Activated naive CD4-positive, alpha-beta T cell treated with anti-CD3 and anti-CD28 coated beads, Interleukin-2, amount 50 U/mL, for 16 hours (primary cell): ENCODE measurements around the gene SLC4A1.
A peak's percentile ranks its signal among the peaks of the same experiment; 100 is the strongest.

Experiments
- DNase-seq: peaks from one replicate; pipeline ENCODE4 v3.0.0-alpha.2; 2020

The SLC4A1 gene

DNA sequence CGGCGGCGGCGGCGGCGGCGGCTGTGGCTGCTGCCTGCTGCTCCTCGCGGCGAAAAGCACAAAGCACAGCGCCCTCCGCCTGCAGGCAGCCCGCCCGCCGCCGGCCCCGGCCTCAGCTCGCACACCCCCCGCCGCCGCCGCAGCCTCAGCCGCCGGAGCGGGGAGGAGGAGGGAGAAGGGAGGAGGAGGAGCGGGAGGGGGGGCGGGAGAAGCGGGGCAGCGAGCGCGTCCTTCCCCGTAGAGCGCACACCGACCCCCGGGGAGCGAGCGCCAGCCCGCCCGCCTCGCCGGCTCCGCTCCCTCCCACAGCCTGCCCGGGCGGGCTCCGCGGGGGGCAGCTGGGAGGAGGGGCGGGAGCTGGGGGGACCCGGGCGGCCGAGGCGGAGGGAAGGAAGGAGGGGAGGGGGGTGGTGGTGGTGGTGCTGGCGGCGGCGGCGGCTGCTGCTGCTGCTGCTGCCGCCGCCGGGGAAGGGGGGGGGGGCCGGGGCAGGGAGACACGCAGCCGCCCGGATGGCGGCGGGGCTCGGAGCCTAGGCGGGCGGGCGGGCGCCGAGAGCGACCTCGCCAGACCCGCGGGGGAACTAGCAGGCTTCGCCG lies 48.2 kb downstream of the SLC4A1 start, which contains the start of gene UBTF:
TSS of gene UBTF (minus strand) at position 60 of the 597 bp plus-strand sequence. CDS start 1,446 bp downstream, outside the sequence.
- peak; percentile 76 for DNase-seq

DNA sequence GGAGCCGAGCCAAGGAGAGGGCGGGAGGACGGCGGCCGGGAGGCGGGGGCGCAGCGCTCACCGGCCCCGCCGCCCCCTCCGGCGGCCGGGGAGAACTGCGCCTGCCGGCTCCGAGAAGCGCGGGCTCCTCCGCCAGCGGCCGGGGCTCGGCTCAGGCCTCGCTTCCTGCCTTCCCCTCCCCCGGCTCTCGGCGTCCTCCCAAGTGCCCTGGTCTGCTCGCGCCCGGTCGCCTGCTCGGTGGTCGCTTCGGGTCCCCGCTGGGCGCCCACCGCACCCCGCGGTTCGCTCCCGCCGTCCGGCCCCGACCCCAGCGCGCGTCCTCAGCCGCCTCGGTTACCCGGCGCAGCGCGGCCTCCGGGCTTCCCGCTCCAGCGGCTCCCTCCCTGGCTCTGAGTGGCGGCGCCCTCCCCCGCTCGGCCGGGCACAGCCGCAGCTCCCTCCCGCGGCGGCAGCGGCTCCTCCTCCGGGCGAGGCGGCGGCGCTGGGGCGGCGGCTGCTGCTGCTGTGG lies 48.8 kb downstream of the SLC4A1 start:
- peak; percentile 78 for DNase-seq

DNA sequence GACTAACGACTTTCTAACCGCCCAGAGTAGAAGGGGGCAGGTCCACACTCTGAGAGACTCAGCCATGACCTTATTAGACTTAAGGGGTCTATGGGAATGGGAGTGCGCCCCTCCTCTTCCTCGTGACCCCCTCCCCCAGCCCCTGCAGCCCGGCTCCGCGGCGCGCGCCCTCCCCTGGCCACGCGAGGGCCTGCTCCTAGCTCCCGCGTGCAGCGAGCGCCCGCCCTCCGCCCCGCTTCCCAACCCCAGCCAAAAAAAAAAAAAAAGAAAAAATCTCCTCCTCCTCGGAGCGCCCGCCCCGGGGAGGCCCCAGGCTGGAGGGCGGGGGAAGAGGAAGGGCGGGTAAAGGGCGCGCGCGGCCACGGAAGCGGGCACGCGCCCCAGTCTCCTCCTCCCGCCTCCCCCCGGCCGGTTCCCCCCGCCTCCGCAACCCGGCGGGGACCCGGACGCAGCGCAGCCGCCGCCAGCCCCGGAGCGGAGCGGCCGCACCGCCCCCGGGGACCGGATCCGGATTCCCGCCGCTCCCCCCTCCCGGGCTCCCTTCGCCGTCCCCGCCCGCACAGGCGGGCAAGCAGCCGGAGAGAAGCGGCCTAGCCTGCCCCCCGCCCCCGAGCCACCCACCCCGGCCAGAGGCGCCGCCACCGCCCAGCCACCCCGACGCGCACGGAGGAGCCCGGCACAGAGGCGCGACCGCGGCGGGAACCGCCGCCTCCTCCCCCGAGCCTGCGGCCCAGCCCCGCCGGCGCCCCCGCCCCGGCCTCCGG lies 49.4 kb downstream of the SLC4A1 start:
- DNase-seq = peak; percentile 86

DNA sequence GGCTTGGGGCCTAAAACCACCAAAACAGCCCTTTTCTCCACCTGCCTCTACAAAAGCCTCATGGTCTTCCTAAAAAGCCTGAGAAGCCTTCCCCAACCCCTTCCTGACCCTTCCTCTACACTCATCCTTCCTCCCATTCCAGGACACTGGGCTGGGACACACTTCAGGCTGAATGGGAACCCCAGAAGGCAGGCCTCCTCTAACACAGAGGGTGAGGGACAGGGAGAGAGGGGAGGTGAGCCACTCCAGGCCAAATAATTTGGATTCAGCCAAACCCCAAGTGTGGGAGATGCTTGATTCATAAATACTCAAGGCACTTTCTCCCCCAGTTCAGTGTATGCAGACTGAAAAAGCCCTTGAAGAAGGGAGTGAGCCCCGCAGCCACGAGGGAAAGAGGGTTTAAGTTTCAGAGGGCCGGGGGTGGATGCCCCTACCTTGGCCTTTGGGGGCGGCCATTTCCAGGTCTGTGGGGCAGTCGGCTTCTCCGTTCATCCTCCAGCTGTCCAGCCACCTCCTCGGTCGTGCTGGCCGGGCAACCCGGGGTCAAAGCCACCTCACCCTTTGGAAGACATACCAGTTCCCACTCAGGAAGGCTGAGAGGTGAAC lies 50.1 kb downstream of the SLC4A1 start:
- peak; percentile 26 for DNase-seq

DNA sequence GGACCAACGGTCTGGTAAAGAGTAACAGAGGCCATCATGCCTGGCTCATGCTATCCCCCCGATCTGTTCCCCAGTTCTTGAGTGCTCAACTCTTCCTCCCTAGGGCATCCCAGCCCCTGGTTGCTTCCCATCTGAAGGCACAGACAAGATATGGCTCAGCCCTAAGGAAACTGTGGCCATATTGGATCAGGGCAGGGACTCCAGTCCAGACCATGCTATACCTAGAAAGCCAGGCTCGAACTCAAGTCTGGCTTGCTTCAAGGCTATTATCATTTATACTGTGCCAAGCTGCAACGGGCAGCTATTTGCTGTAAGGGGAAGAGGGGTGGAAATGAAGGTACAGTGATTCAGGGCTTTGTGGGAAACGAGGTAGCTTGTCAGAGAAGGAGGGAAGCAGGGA lies 51.2 kb downstream of the SLC4A1 start:
- DNase-seq = no peak

DNA sequence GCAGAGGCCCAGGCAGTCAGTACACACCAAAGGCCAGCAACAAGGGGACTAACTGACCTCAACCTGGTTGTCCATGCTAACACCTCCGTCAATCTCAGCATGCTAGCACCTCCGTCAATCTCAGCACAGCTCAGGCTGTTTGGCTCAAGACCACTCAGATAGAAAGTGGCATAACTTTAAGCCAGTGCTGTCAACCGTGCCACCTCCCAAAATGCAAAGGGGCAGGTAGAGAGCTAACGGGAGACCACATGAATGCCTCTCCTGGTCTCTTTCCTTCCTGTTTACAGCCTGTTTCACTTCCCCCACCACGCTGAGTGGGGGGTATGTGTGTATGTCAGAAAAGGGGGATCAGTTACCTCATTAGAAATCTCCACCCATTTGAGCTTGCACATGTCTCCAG lies 51.8 kb downstream of the SLC4A1 start:
- no peak for DNase-seq

DNA sequence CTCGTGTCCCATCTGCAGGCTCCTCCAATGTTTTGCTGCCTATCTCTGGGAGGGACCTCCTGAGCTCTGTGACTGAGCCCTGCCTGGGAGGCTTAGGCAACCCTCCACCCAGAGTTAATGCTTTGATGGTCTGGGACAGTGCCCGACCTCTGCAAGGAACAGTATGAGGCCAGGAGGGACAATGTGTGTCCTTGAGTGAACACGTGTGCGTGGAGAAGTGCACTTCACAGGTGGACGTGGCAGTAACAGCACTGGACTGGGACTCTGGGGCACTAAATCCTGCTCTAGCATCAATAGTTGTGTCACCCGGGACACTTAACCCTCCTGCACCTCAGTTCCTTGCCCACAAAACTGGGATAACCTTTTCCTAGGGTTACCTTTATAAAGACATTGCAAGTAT lies 53.0 kb downstream of the SLC4A1 start:
- DNase-seq = no peak

DNA sequence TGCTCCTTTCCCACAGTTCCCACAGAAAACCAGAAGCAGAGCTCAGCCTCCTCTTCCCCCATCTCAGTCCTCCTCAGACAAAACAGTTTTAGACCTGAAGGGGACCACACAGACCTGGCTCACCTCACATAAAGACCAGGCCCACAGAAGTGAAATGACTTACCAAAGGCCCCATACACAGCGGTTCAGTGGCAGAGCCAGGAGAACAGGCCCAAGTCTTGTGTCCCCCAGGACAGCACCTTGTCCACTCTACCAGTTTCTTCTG lies 53.8 kb downstream of the SLC4A1 start:
- no peak for DNase-seq

DNA sequence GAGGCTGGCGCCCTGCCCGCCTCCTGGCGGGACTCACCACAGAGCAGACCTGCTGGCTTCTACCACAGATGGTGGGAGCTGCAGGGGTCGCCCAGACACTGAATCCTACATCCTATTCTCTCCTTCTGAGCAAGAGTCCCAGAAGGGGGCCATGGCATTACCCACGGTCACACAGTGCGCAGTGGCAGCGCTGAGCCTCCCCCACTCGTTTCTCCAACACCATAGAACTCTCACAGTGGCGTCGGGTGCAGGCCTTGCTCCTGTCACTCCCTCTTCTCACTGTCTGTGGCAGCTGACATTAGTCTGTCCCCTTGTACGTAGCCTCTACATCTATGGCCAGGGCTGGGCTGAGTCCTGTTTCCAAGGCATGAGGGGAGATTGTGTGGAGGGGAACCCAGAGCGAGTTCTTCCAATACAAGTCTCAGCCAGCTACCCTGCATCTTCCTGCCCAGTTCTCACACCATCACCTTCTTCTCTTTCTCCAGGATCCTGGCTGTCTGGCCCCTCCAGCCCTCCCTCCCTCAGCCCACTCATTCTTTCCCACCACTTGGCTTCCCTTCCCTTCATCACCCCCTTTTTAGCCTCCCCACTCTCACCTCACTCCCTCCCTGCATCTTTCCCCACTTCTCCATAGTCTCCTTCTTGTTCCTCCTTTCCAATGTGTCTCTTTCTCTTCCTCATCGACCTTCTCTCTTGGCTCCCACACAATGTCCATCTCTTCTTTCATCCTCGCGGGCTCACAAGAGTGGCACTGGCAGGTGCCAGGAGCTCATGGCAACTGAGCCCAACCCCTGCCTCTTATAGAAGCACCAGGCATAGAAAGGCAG lies 54.3 kb downstream of the SLC4A1 start:
- no peak for DNase-seq

DNA sequence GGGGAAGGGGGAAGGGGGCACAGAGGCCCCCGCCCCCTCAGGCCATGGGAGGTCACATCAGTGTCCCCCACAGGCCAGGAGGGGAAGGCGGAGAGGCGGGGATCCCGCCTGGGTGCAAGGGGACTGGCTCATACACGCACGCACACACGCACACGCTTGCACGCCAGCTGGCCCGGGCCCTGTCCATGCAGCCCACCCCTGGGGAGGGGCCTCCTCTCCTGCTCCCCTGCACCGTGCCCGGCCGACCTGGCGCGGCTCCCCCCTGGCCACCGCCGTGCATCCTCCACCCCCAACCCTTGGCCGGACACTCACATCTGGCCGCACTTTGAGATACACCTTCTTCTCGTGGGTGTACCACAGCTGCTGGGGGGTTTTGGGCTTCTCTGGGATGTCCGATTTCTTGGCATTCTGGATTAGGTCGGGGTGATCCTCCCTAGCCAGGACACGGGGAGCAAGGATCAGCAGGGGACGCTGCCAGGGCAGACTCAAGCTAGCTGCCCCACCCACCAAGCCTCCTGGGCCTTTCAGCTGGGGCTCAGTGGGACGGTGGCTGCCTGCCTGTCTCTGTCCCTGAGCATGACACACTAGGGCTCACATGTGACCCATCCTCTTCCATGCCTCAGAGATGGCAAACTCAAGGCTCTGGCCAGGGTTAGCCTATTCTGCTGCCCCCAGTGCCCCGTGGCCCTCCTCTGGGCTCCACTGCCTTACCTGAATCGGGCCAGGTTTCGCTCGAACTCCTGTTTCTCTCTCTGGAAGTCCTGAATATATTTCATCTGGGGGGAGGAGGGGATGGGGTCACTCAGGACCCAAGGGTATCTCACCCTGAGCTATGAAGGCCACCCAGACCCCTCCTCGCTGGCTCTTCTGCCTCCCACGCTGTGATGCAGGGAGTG lies 55.2 kb downstream of the SLC4A1 start:
- DNase-seq = no peak

DNA sequence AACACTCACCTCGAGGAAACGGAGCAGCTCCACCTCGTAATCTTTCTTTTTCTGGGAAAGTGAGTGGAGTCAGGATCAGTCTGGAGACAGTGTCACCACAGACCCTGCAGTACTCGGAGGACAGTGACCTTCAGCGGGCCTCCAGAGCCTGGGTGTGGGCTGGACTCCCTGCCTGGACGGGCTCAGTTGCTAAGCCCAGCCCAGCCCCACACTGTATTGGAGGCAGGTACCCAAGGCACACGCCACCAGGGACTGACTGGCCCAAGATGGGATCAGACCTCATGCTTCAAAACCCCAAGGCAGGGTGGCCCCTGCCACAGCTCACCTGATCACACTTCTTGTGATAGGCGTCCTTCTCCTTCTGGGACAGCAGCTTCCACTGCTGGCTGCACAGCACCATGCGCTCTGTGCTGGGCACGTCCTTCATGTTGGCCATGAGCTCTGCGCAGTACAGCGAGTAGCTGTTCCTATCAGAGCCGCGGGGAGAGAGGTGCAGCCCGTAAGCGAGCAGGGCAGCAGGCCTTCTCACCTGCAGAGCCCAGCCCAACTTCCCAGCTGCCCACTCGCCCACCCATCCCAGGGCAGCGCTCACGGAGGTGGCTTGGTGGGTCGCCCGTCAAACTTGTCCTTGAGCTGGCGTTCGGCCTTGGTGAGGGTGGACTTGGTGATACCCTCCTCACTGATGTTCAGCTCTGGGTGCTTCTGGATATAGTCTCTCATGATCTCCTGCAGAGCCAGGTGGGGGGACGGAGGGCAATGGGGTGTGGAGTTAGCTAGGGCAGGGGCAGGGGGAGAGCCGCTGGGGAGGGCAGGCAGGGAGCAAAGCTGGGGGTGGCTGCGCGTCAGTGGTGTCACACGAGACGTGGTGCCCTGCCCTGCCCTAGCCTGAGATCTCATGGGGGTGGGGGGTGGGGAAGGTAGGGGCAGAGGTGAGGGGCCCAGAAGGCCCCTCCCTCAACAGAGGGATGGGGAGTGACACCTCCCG lies 56.4 kb downstream of the SLC4A1 start:
- no peak for DNase-seq

DNA sequence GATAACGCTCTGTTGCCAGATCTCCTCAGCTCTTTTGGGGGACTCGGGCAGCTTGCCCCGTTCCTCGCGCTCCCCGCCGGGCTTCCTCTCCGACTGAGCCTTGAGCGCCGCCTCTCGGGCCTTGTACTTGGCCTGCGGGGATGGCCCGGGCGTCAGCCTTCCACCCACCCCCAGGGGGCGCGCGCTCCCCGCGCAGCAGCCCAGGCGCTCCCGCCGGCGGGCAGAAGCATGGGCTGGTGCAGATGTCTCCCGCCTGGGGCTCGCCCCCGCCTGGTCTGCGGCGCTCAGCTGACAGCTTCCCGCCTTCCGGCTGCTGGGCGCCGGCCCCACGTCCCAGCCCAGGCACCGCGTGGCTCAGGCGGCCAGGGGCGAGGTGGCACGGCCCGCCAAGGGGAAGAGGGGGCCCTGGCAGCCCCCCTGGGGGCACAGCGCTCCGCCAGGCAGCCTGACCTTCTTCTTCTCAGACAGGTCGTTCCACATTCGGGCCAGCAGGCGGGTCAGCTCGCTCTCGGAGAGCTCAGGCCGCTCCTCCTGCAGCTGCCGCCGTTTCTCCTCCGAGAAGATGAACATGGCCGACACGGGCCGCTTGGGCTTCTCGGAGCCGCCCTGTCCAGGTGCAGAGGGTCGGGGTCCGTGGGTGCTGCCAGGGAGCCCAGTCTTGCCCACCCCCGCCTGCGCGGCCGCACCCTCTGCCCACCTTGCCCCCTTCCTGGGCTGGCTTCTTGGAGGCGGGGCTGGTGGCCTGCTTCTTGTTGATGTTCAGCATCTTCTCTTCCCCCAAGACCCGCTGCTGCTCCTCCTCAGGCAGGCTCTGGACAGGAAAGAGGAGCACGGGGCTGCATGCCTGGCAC lies 57.4 kb downstream of the SLC4A1 start:
- DNase-seq = peak; percentile 91

DNA sequence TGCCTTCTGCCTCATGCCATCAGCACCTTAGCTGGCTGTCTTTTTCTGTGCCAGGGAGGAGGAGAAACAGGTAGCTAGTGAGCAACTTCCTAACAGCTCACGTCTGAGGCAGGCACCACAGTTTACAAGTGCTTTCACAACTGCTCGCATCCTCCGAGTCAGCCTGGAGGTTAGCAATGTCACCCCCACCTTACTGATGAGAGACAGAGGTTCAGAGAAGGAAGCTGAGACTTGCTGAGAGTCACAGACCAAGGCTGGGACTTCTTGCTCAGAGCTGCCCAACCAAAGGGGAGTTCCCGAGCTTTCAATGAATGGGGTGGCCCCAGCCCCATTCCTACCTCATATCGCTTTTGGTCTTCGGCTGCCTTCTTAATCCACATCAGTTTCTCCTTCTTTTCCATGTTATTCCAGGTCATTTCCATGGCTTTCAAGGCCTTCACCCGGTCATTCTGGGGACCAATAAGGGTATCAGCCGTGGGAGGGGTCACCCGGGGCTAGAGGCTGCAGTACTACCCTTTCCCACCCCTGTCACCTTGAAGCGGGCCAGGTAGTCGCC lies 58.1 kb downstream of the SLC4A1 start:
- DNase-seq = peak; percentile 65

DNA sequence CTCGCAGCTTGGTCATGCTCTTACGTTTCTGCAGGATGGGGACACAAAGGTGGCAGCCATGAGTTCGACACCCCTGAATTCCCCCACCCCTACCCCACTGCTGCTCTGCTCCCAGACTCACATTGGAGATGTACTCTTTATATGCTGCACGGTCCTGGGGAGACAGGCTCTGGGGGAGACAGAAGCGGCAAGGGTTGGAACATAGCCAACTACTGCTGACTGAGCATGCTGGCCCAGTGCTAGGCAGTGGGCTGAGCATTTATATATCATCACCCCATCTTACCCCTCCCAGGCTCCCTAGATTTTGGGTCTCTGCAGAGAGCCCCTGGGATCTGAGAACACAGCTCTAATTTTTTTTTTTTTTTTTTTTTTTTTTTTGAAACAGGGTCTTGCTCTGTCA lies 60.2 kb downstream of the SLC4A1 start:
- no peak for DNase-seq

DNA sequence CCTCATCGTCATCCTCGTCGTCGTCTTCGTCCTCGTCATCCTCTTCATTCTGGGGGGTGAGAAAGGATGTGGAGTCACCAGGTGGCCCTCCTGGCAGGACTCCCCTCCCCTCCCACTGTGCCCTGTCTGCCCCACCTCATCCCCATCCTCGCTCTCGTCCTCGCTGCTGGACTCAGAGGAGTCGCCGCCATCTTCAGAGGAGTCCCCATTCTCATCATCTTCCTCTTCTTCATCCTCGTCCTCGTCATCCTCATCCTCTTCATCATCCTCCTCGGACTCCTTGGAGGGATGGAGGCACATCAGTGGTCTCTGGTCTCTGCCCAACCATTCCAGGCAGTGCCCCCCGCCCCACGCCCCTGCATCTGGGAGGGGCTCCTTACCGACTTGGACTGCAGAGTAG lies 60.6 kb downstream of the SLC4A1 start:
- no peak for DNase-seq

DNA sequence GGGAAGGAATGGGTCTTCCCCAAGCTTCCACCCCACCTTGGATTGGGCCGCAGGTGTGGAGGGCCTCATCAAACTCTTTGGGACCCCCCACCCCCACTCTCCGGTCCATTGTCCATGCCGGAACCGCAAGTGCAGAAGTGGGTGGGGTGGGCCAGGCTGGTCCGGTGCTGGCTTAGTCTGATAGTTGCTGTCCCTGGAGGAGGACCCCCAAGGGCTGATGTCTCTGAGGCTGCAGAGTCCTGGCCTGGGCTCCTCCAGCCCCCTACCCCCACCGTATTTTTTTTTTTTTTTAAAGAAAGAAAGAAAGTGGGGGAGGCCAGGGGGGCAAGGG lies 61.1 kb downstream of the SLC4A1 start:
- no peak for DNase-seq

DNA sequence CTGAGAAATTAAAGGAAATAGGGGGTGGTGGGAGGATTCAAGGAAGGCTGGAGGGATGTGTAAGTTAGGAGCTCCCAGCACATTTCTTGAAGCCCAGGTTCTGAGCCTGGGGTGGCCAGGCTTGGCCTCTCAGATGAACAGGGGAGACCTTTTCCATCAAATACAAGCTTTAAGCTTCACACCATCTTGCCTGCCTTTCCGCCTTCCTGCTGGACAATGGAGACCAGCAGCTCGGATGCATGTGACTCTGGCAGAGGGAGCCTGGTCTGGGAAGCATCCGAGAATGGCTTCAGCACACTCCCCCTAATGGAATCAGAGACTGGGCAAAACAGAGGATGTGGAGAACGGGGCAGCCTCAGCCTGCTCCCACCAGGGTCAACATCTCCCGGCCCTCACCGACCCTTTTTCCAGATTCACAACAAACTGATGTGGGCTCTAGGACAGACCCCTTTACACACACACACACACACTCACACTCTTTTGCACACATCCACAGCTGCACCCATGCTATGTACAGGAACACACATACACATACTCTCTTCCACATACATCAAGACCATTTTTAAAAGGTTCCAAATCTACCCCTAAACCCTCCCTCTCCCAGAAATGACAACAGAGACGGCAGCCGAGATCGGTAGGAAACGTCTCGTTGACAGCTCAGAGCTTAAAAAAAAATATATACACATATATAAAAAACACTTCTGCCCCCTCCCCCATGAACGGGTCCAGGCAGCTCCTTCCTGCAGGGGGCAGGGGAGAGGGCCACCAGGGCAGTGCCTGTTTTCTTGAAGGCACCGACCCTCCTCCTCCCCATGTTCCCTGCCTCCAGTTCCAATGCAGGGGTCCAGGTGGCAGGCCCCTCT lies 61.7 kb downstream of the SLC4A1 start:
- DNase-seq = no peak

DNA sequence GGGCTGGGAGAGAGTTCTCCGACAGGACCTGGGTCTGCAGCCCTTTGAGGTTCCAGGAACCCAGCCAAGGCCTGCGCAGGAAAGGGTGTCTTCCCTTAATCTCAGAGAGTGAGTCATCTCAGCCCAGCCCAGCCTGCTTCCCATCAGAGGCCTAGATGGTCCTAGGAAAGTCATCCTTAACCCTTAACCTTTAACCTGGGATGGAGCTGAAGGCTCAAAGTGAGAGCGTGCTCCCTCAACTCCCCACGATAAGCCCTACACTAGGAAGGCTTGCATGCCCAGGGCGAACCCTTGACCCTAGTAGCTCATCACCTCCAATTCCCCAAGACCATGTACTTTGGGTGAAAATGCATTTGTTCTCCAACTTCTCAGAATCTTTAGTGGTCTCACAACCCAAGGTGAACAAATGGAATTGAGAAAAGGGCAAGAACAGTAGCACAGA lies 63.5 kb downstream of the SLC4A1 start:
- no peak for DNase-seq
